Suprapubic skin (tissue), 4 donors: ENCODE data around the gene WDR73. TPM values are rescaled to one million over a fixed set of nuclear protein-coding genes. Genes with fewer than 3 reads are reported as not detected.

Experiments
- DNase-seq, 2 donors: peaks; one replicate each; pipeline ENCODE4 v3.0.0-alpha.2; 2019; ENCODE audit warnings: low spot score in 2 of 2
- H3K27ac ChIP-seq: fragments of 200-600 bp; sonication (generic); one replicate; pipeline ENCODE4 v1.5.1; 2019
- H3K27me3 ChIP-seq: fragments of 200-600 bp; sonication (generic); one replicate; pipeline ENCODE4 v1.5.1; 2019
- H3K36me3 ChIP-seq: fragments of 200-600 bp; sonication (generic); one replicate; pipeline ENCODE4 v1.5.1; 2019
- H3K4me1 ChIP-seq: fragments of 200-600 bp; sonication (generic); one replicate; pipeline ENCODE4 v1.5.1; 2019
- H3K4me3 ChIP-seq: fragments of 200-600 bp; sonication (generic); one replicate; pipeline ENCODE4 v1.5.1; 2019; ENCODE audit warnings: mild to moderate bottlenecking
- H3K9me3 ChIP-seq: fragments of 200-600 bp; sonication (generic); one replicate; pipeline ENCODE4 v1.5.1; 2019
- CTCF ChIP-seq, 2 donors: fragments of 200-600 bp in 1 of 2; fragments of 450-650 bp in 1 of 2; sonication (generic) in 1 of 2; IDR thresholded peaks; one replicate each; pipeline ENCODE4 v1.5.1; 2016 to 2019; ENCODE audit warnings: antibody characterized with exemption in 2 of 2, mild to moderate bottlenecking in 1 of 2, moderate library complexity in 1 of 2
- EP300 ChIP-seq: sonication (generic); formaldehyde crosslinking; IDR thresholded peaks from one replicate; pipeline ENCODE4 v1.6.1; 2017; ENCODE audit warnings: antibody characterized with exemption
- POLR2A ChIP-seq, 2 donors: fragments of 450-650 bp; IDR thresholded peaks; one replicate each; pipeline ENCODE4 v1.6.1; 2017; ENCODE audit warnings: antibody characterized with exemption in 2 of 2, mild to moderate bottlenecking in 2 of 2, moderate library complexity in 2 of 2
- POLR2AphosphoS5 ChIP-seq, 3 donors: sonication (generic); formaldehyde crosslinking; IDR thresholded peaks; one replicate each; pipeline ENCODE4 v1.6.1; 2017; ENCODE audit warnings: antibody characterized with exemption in 3 of 3
- WGBS: methylation state at CpG from one replicate; pipeline ENCODE4 v1.1.5; 2018; 5-methylcytosine and 5-hydroxymethylcytosine counted together
- total RNA-seq, 4 donors: library from RNA; depleted of rRNA; stranded (reverse); fragments of >200 nt; gene quantifications; one replicate each; pipeline ENCODE4 v1.1.0, GENCODE V29; 2016

WDR73 gene
- total RNA-seq, 4 donors from 2014 or later: 16.0 to 39.9 (median 27.2) TPM

DNA sequence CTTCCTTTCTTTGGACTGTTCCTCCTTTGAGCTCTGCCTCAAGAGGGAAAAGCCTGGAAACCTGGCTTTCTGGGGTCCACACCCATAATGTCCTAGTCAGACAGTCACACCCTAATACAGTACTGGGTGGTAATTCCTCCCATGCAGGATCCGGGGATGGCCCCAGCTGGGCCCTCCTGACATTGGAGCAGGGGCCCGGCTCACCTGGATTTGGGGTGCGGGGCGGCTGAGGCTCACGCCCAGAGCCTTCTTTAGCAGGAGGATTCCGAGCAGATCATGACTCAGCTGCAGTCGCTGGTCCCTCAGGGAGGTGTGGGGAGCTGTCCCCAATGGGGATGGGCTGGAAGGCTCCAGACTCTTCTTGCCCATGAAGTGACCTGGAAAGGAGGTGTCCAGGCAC lies 2.9 kb upstream of the WDR73 start:
- Histone ChIP-seq H3K4me1 (peaks cover 45% of the 10 kb centered on the region), H3K27me3 (no peaks in the 10 kb centered on the region), H3K9me3 (no peaks in the 10 kb centered on the region), H3K36me3 (no peaks in the 10 kb centered on the region), H3K27ac (no peak overlapping the region), H3K4me3 (no peak overlapping the region)
- no peak for TF ChIP-seq EP300
- no peak for TF ChIP-seq POLR2AphosphoS5 (IDR thresholded peaks at IDR 0.05)
- no peak for TF ChIP-seq POLR2A (IDR thresholded peaks at IDR 0.05)
- TF ChIP-seq CTCF (IDR thresholded peaks at IDR 0.05): no peak
- DNase-seq: no peak
- 82% methylated on average over 7 of the region's 7 CpGs for WGBS

GRCh38 chr15:84654689-84655453 lies 788 bp upstream of the WDR73 start:
- 4% methylated on average over 16 of the region's 19 CpGs for WGBS
- TF ChIP-seq POLR2AphosphoS5 (IDR thresholded peaks at IDR 0.05) (no peak), CTCF (IDR thresholded peaks at IDR 0.05) (peak in 1 of 2 donors; percentile 52)
- H3K4me1 ChIP-seq: peaks cover 50% of the 10 kb centered on the region
- peak; percentile 86 to 88 for DNase-seq
- peak overlapping the region; percentile 75 for H3K4me3 ChIP-seq
- H3K27me3 ChIP-seq: no peaks in the 10 kb centered on the region
- no peaks in the 10 kb centered on the region for H3K9me3 ChIP-seq
- peaks cover 18% of the 10 kb centered on the region for H3K36me3 ChIP-seq
- peak overlapping the region; percentile 87 for H3K27ac ChIP-seq

GRCh38 chr15:84653584-84653909 lies 536 bp downstream of the WDR73 start:
- Histone ChIP-seq H3K36me3 (peaks cover 31% of the 10 kb centered on the region), H3K9me3 (no peaks in the 10 kb centered on the region), H3K27me3 (no peaks in the 10 kb centered on the region), H3K4me1 (peaks cover 55% of the 10 kb centered on the region), H3K4me3 (peak overlapping the region; percentile 75), H3K27ac (peak overlapping the region; percentile 87)
- WGBS: 20% methylated on average over 7 of the region's 7 CpGs
- DNase-seq: no peak
- TF ChIP-seq EP300 (no peak), POLR2AphosphoS5 (IDR thresholded peaks at IDR 0.05) (no peak), CTCF (IDR thresholded peaks at IDR 0.05) (no peak), POLR2A (IDR thresholded peaks at IDR 0.05) (no peak)

DNA sequence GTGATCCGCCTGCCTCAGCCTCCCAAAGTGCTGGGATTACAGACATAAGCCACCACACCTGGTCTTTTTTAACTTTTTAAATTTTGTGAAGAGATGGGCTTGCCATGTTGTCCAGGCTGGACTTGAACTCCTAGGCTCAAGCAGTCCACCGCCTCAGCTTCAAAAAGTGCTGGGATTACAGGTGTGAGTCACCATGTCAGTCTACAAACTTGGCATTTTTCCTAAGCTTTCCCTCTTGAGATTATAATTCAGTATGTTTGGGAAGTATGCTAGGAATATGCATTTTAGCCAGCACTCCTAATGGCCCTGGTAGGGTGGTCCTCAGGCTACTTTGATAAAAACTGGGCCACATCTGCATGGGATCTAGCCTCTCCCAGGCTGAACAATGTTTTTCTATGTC lies 4.4 kb downstream of the WDR73 start:
- H3K4me3 ChIP-seq: no peak overlapping the region
- H3K27ac ChIP-seq: no peak overlapping the region
- no peak for DNase-seq
- H3K36me3 ChIP-seq: peaks cover 70% of the 10 kb centered on the region
- H3K9me3 ChIP-seq: no peaks in the 10 kb centered on the region
- WGBS: 73% methylated on average over 2 of the region's 2 CpGs
- no peaks in the 10 kb centered on the region for H3K27me3 ChIP-seq
- peaks cover 30% of the 10 kb centered on the region for H3K4me1 ChIP-seq
- TF ChIP-seq POLR2AphosphoS5 (IDR thresholded peaks at IDR 0.05): no peak
- no peak for TF ChIP-seq CTCF (IDR thresholded peaks at IDR 0.05)
- no peak for TF ChIP-seq EP300
- TF ChIP-seq POLR2A (IDR thresholded peaks at IDR 0.05): no peak

DNA sequence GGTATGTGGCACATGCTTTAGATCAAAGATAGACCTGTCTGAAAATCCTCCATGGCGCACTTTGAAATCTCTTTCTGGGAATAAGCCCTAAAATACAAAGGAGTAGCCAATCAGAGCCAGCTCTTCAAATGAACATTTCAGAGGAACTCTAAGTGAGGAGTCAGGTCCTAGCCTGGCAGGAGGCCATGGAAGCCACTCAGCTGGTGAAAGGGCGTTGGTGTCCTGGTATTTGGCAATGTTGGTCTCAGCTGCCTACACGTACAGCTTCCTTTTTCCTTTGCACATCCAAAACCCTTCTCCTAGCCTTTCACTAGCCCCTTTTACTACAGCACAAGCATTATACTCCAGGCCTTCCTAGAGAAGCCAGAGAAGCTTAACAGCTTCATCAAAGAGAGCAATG lies 5.5 kb downstream of the WDR73 start:
- DNase-seq: no peak
- Histone ChIP-seq H3K27me3 (no peaks in the 10 kb centered on the region), H3K4me1 (peaks cover 26% of the 10 kb centered on the region), H3K9me3 (no peaks in the 10 kb centered on the region), H3K27ac (no peak overlapping the region), H3K4me3 (no peak overlapping the region), H3K36me3 (peaks cover 79% of the 10 kb centered on the region)
- TF ChIP-seq POLR2A (IDR thresholded peaks at IDR 0.05) (no peak), EP300 (no peak), POLR2AphosphoS5 (IDR thresholded peaks at IDR 0.05) (no peak), CTCF (IDR thresholded peaks at IDR 0.05) (no peak)
- 47% methylated on average over 3 of the region's 3 CpGs for WGBS
